Breast epithelium (tissue), 4 donors: ENCODE measurements around the gene TMEM163. TPM values are rescaled to one million over a fixed set of nuclear protein-coding genes. Genes with fewer than 3 reads are reported as not detected.

Source experiments
- DNase-seq, 2 donors: peaks; one replicate each; pipeline ENCODE4 v3.0.0-alpha.2; 2019; ENCODE audit warnings: low spot score in 2 of 2
- H3K27ac ChIP-seq, 2 donors: fragments of 200-600 bp; sonication (generic) in 1 of 2; one replicate each; pipeline ENCODE4 v1.5.1; 2016 to 2019; ENCODE audit warnings: mild to moderate bottlenecking in 1 of 2
- H3K27me3 ChIP-seq, 2 donors: fragments of 200-600 bp; sonication (generic) in 1 of 2; one replicate each; pipeline versions ENCODE4 v1.5.1 to v1.6.0; 2017 to 2019; ENCODE audit warnings: control low read depth in 1 of 2, mild to moderate bottlenecking in 1 of 2
- H3K36me3 ChIP-seq: fragments of 200-600 bp; one replicate; pipeline ENCODE4 v1.5.1; 2019
- H3K4me1 ChIP-seq, 2 donors: fragments of 200-600 bp; sonication (generic); one replicate each; pipeline ENCODE4 v1.5.1; 2016 to 2019; ENCODE audit warnings: control low read depth in 1 of 2
- H3K4me3 ChIP-seq, 3 donors: fragments of 200-600 bp; sonication (generic); 1 replicate in 2 of 3; 2 replicates in 1 of 3; pipeline ENCODE4 v1.5.1; 2016 to 2019; ENCODE audit warnings: mild to moderate bottlenecking in 3 of 3, moderate library complexity in 2 of 3
- H3K9me3 ChIP-seq, 2 donors: fragments of 200-600 bp; sonication (generic) in 1 of 2; one replicate each; pipeline ENCODE4 v1.5.1; 2016 to 2019; ENCODE audit warnings: control low read depth in 1 of 2
- CTCF ChIP-seq, 3 donors: fragments of 450-650 bp; IDR thresholded peaks; one replicate each; pipeline ENCODE4 v1.5.1; 2016 to 2017; ENCODE audit warnings: antibody characterized with exemption in 3 of 3, mild to moderate bottlenecking in 3 of 3, moderate library complexity in 3 of 3
- POLR2A ChIP-seq: fragments of 450-650 bp; IDR thresholded peaks from one replicate; pipeline ENCODE4 v1.6.1; 2016; ENCODE audit warnings: antibody characterized with exemption, mild to moderate bottlenecking, moderate library complexity
- POLR2AphosphoS5 ChIP-seq, 3 donors: sonication (generic); formaldehyde crosslinking; IDR thresholded peaks; one replicate each; pipeline ENCODE4 v1.6.1; 2017; ENCODE audit warnings: antibody characterized with exemption in 3 of 3
- intact Hi-C: fragments of 100-400 bp; cut with DNase I; formaldehyde crosslinking; loops from one replicate; pipeline ENCODE4 v1.15.1; 2023; ENCODE audit warnings: low total_unique reads
- total RNA-seq, 3 donors: library from RNA; depleted of rRNA; stranded (reverse); fragments of >200 nt; gene quantifications; one replicate each; pipeline ENCODE4 v1.1.0, GENCODE V29; 2016

Gene TMEM163
- total RNA-seq, 3 donors from 2014 or later: 0.32 to 1.5 (median 0.66) TPM

- DNase-seq: no peak
Observed at GRCh38 chr2:134443814-134444480, 274.9 kb downstream of the TMEM163 start.

GRCh38 chr2:134441153-134441863 lies 277.5 kb downstream of the TMEM163 start:
- no peak for TF ChIP-seq CTCF (IDR thresholded peaks at IDR 0.05)
- Histone ChIP-seq H3K36me3 (no peaks in the 10 kb centered on the region), H3K9me3 (no peaks in the 10 kb centered on the region), H3K27me3 (no peaks in the 10 kb centered on the region), H3K27ac (no peak overlapping the region), H3K4me3 (no peak overlapping the region), H3K4me1 (no peaks in the 10 kb centered on the region)
- intact Hi-C loops: no loop called here
- no peak for DNase-seq

More at GRCh38 chr2:134443814-134444480, 274.9 kb downstream of the TMEM163 start:
- Histone ChIP-seq H3K4me3 (no peak overlapping the region), H3K27me3 (no peaks in the 10 kb centered on the region), H3K36me3 (no peaks in the 10 kb centered on the region), H3K27ac (no peak overlapping the region), H3K4me1 (no peaks in the 10 kb centered on the region), H3K9me3 (no peaks in the 10 kb centered on the region)
- intact Hi-C loops: no loop called here
- TF ChIP-seq CTCF (IDR thresholded peaks at IDR 0.05): no peak
- TF ChIP-seq POLR2A: no peak
- no peak for TF ChIP-seq POLR2AphosphoS5 (IDR thresholded peaks at IDR 0.05)

- no peak for DNase-seq
- no peak overlapping the region for H3K27ac ChIP-seq
- intact Hi-C loops: no loop called here
- H3K9me3 ChIP-seq: no peaks in the 10 kb centered on the region
- H3K27me3 ChIP-seq: no peaks in the 10 kb centered on the region
- no peaks in the 10 kb centered on the region for H3K4me1 ChIP-seq
- H3K36me3 ChIP-seq: no peaks in the 10 kb centered on the region
- no peak overlapping the region for H3K4me3 ChIP-seq
- no peak for TF ChIP-seq POLR2AphosphoS5 (IDR thresholded peaks at IDR 0.05)
- no peak for TF ChIP-seq POLR2A
- TF ChIP-seq CTCF (IDR thresholded peaks at IDR 0.05): no peak
Observed at GRCh38 chr2:134440336-134440909, 278.4 kb downstream of the TMEM163 start.

GRCh38 chr2:134438371-134438770 lies 280.4 kb downstream of the TMEM163 start:
- TF ChIP-seq CTCF (IDR thresholded peaks at IDR 0.05): no peak
- no peak for TF ChIP-seq POLR2AphosphoS5 (IDR thresholded peaks at IDR 0.05)
- no peak for TF ChIP-seq POLR2A
- H3K27ac ChIP-seq: no peak overlapping the region
- no peaks in the 10 kb centered on the region for H3K36me3 ChIP-seq
- DNase-seq: no peak
- no peaks in the 10 kb centered on the region for H3K9me3 ChIP-seq
- H3K27me3 ChIP-seq: no peaks in the 10 kb centered on the region
- H3K4me1 ChIP-seq: no peaks in the 10 kb centered on the region
- H3K4me3 ChIP-seq: no peak overlapping the region
- intact Hi-C loops: no loop called here

- DNase-seq: no peak
- Histone ChIP-seq H3K36me3 (no peaks in the 10 kb centered on the region), H3K4me3 (no peak overlapping the region)
Observed at GRCh38 chr2:134436706-134437105, 282.1 kb downstream of the TMEM163 start.

More at GRCh38 chr2:134436706-134437105, 282.1 kb downstream of the TMEM163 start:
- no peaks in the 10 kb centered on the region for H3K4me1 ChIP-seq
- no peaks in the 10 kb centered on the region for H3K27me3 ChIP-seq
- H3K9me3 ChIP-seq: no peaks in the 10 kb centered on the region
- intact Hi-C loops: no loop called here
- TF ChIP-seq CTCF (IDR thresholded peaks at IDR 0.05): no peak
- no peak for TF ChIP-seq POLR2AphosphoS5 (IDR thresholded peaks at IDR 0.05)
- TF ChIP-seq POLR2A: no peak
- no peak overlapping the region for H3K27ac ChIP-seq
